CD14-positive monocyte (primary cell): ENCODE results near the gene SCPEP1. TPM values are rescaled to one million over a fixed set of nuclear protein-coding genes. Genes with fewer than 3 reads are reported as not detected.

Experiments
- DNase-seq, 3 donors: peaks; one replicate each; pipeline ENCODE4 v3.0.0-alpha.2; 2011 to 2022
- H2AFZ ChIP-seq: 2 replicates; pipeline ENCODE4 v1.6.0; 2012; ENCODE audit warnings: mild to moderate bottlenecking, low read depth, low read length, inconsistent platforms; ENCODE audit not compliant: insufficient read depth, poor library complexity, severe bottlenecking
- H3K27ac ChIP-seq, 2 donors: 1 replicate in 1 of 2; 2 replicates in 1 of 2; pipeline ENCODE4 v1.5.1; 2012 to 2013; ENCODE audit warnings: low read length in 2 of 2, control low read depth in 1 of 2, inconsistent platforms in 1 of 2, low read depth in 1 of 2, mild to moderate bottlenecking in 1 of 2
- H3K27me3 ChIP-seq, 2 donors: one replicate each; pipeline versions ENCODE4 v1.6.0 to v1.6.1; 2011 to 2013; ENCODE audit warnings: low read length in 2 of 2; ENCODE audit not compliant: control insufficient read depth in 2 of 2, insufficient read depth in 2 of 2
- H3K36me3 ChIP-seq, 2 donors: replicated peaks in 1 of 2; 1 replicate in 1 of 2; 2 replicates in 1 of 2; pipeline versions ENCODE4 v1.5.1 to v1.6.1; 2012 to 2013; ENCODE audit warnings: low read length in 2 of 2, control low read depth in 1 of 2, inconsistent platforms in 1 of 2, mild to moderate bottlenecking in 1 of 2; ENCODE audit not compliant: insufficient read depth in 2 of 2, control insufficient read depth in 1 of 2
- H3K4me1 ChIP-seq, 2 donors: 1 replicate in 1 of 2; 2 replicates in 1 of 2; pipeline versions ENCODE4 v1.5.1 to v1.6.1; 2012 to 2013; ENCODE audit warnings: low read length in 2 of 2, control low read depth in 1 of 2, inconsistent platforms in 1 of 2, mild to moderate bottlenecking in 1 of 2, moderate library complexity in 1 of 2; ENCODE audit not compliant: insufficient read depth in 2 of 2, control insufficient read depth in 1 of 2
- H3K4me2 ChIP-seq: replicated peaks from 2 replicates; pipeline ENCODE3; 2012; ENCODE audit warnings: low read length, moderate library complexity, mild to moderate bottlenecking; ENCODE audit not compliant: poor library complexity, severe bottlenecking; ENCODE audit errors: extremely low read depth
- H3K4me3 ChIP-seq, 3 experiments: fragments of 200-600 bp in 1 of 3; sonication (generic) in 1 of 3; replicated peaks in 1 of 3; 1 replicate in 2 of 3; 2 replicates in 1 of 3; pipeline ENCODE4 v1.5.1; 2011 to 2013; ENCODE audit warnings: low read length in 3 of 3, mild to moderate bottlenecking in 3 of 3, control low read depth in 2 of 3, low read depth in 2 of 3, inconsistent platforms in 1 of 3, moderate library complexity in 1 of 3
- H3K79me2 ChIP-seq: 2 replicates; pipeline ENCODE4 v1.6.0; 2012; ENCODE audit warnings: mild to moderate bottlenecking, control low read depth, inconsistent platforms, low read length, moderate library complexity; ENCODE audit not compliant: insufficient read depth
- H3K9ac ChIP-seq: 2 replicates; pipeline ENCODE4 v1.6.0; 2017; ENCODE audit warnings: low read length, mild to moderate bottlenecking; ENCODE audit not compliant: insufficient read depth, poor library complexity, severe bottlenecking
- H3K9me3 ChIP-seq, 2 donors: replicated peaks in 1 of 2; 1 replicate in 1 of 2; 2 replicates in 1 of 2; pipeline versions ENCODE4 v1.5.1 to v1.6.1; 2012 to 2013; ENCODE audit warnings: low read length in 2 of 2, control low read depth in 1 of 2; ENCODE audit not compliant: control insufficient read depth in 1 of 2, insufficient read depth in 1 of 2
- H4K20me1 ChIP-seq: 2 replicates; pipeline ENCODE4 v1.6.0; 2012; ENCODE audit warnings: mild to moderate bottlenecking, low read length, control low read depth, moderate library complexity; ENCODE audit not compliant: insufficient read depth
- H3K27ac Mint-ChIP-seq, 7 donors: one replicate each; pipeline ENCODE4 v1.8.0; 2020; ENCODE audit warnings: mild to moderate bottlenecking in 7 of 7, mixed read lengths in 7 of 7, moderate library complexity in 6 of 7, inconsistent platforms in 2 of 7
- H3K27me3 Mint-ChIP-seq, 3 donors: one replicate each; pipeline ENCODE4 v1.8.0; 2021 to 2022; ENCODE audit warnings: low read depth in 3 of 3, mild to moderate bottlenecking in 3 of 3, mixed read lengths in 3 of 3, moderate library complexity in 3 of 3, inconsistent platforms in 1 of 3
- H3K36me3 Mint-ChIP-seq, 2 donors: one replicate each; pipeline ENCODE4 v1.8.0; 2020; ENCODE audit warnings: mixed read lengths in 2 of 2, inconsistent platforms in 1 of 2, mild to moderate bottlenecking in 1 of 2
- H3K4me1 Mint-ChIP-seq: one replicate; pipeline ENCODE4 v1.8.0; 2020; ENCODE audit warnings: mild to moderate bottlenecking, mixed read lengths
- H3K4me3 Mint-ChIP-seq, 2 donors: one replicate each; pipeline ENCODE4 v1.8.0; 2020; ENCODE audit warnings: mild to moderate bottlenecking in 2 of 2, mixed read lengths in 2 of 2, moderate library complexity in 1 of 2
- H3K9me3 Mint-ChIP-seq, 7 donors: one replicate each; pipeline ENCODE4 v1.8.0; 2020 to 2022; ENCODE audit warnings: mixed read lengths in 7 of 7, mild to moderate bottlenecking in 6 of 7, moderate library complexity in 6 of 7, inconsistent platforms in 2 of 7
- whole genome bisulfite sequencing: methylation state at CpG from one replicate; pipeline ENCODE4 v1.1.5; 2013; ENCODE audit warnings: missing lambda C conversion rate; ENCODE audit not compliant: insufficient coverage; 5-methylcytosine and 5-hydroxymethylcytosine counted together
- intact Hi-C, 2 donors: fragments of 100-400 bp; cut with micrococcal nuclease; formaldehyde crosslinking; loops; one replicate each; pipeline versions ENCODE4 v1.15.0 to v1.15.1; 2023
- polyA plus RNA-seq, 3 donors: library from polyadenylated mRNA; depleted of rRNA in 1 of 3; unstranded in 2 of 3; stranded (reverse) in 1 of 3; fragments of 300-500 nt in 2 of 3; fragments of >200 nt in 1 of 3; fragmentation: Illumina TruSeq in 2 of 3; gene quantifications; 1 replicate in 2 of 3; 2 replicates in 1 of 3; pipeline ENCODE4 v1.2.3, GENCODE V29; 2012 to 2021
- TF ChIP-seq, protein P1 (sequence below): fragments of 200-600 bp; IDR thresholded peaks from one replicate; pipeline ENCODE4 v1.8.0; 2022; ENCODE audit warnings: antibody characterized with exemption, mild to moderate bottlenecking

The SCPEP1 gene
- polyA plus RNA-seq, 3 donors = 373 to 451 (median 426) TPM

DNA sequence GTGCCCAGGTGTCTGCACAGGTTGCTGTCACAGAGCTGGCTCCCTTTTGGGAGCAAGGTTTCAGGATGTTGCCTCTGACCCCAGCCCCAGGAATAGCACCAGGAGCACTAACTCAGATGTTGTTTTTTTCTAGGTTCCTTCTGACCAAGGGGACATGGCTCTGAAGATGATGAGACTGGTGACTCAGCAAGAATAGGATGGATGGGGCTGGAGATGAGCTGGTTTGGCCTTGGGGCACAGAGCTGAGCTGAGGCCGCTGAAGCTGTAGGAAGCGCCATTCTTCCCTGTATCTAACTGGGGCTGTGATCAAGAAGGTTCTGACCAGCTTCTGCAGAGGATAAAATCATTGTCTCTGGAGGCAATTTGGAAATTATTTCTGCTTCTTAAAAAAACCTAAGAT, 28.1 kb downstream of the SCPEP1 start:
- peaks cover 59 to 64% of the 10 kb centered on the region in 2 donors for H3K36me3 ChIP-seq
- 20% methylated on average over 1 of the region's 2 CpGs for WGBS
- intact Hi-C loops = loop anchor here in 1 of 2 donors (10.0 kb wide), 1 partner anchor 79 kb away; the partner anchor contains the start of gene AKAP1
- peaks cover 34% of the 10 kb centered on the region for H4K20me1 ChIP-seq
- no peak overlapping the region for H3K4me3 ChIP-seq
- no peak overlapping the region for H3K4me2 ChIP-seq
- H3K27me3 ChIP-seq = no peaks in the 10 kb centered on the region
- no peak overlapping the region for H2AFZ ChIP-seq
- peaks cover 58 to 64% of the 10 kb centered on the region in 2 donors for H3K36me3 Mint-ChIP-seq
- H3K4me1 ChIP-seq = peaks cover 26 to 33% of the 10 kb centered on the region in 2 donors
- H3K27me3 Mint-ChIP-seq = peaks cover 0 to 4% (median 3%) of the 10 kb centered on the region in 3 donors
- H3K9ac ChIP-seq = no peak overlapping the region
- no peaks in the 10 kb centered on the region for H3K9me3 ChIP-seq
- no peaks in the 10 kb centered on the region for H3K79me2 ChIP-seq
- no peak overlapping the region for H3K4me3 Mint-ChIP-seq
- no peak for DNase-seq
- TF ChIP-seq, protein P1, sequence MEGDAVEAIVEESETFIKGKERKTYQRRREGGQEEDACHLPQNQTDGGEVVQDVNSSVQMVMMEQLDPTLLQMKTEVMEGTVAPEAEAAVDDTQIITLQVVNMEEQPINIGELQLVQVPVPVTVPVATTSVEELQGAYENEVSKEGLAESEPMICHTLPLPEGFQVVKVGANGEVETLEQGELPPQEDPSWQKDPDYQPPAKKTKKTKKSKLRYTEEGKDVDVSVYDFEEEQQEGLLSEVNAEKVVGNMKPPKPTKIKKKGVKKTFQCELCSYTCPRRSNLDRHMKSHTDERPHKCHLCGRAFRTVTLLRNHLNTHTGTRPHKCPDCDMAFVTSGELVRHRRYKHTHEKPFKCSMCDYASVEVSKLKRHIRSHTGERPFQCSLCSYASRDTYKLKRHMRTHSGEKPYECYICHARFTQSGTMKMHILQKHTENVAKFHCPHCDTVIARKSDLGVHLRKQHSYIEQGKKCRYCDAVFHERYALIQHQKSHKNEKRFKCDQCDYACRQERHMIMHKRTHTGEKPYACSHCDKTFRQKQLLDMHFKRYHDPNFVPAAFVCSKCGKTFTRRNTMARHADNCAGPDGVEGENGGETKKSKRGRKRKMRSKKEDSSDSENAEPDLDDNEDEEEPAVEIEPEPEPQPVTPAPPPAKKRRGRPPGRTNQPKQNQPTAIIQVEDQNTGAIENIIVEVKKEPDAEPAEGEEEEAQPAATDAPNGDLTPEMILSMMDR = no peak
- H3K27ac Mint-ChIP-seq = peak overlapping the region in 6 of 7 donors; percentile 13 to 50 (median 31)
- peak overlapping the region in 1 of 2 donors; percentile 38 for H3K27ac ChIP-seq
- peaks cover 38% of the 10 kb centered on the region for H3K4me1 Mint-ChIP-seq
- H3K9me3 Mint-ChIP-seq = no peaks in the 10 kb centered on the region

DNA sequence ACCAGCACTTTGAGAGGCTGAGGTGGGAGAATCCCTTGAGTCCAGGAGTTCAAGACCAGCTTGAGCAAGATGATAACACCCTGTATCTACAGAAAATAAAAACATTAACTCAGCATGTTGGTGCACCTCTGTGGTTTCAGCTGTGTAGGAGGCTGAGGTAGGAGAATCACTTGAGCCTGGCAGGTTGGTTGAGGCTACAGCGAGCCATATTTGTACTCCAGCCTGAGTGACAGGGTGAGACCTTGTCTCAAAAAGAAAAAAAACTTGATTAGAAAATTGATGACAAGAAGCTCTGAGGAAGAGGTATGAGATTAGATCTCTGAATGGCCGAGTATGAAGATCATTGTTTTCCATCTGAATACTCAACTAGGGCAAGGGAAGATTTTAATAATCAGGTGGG, 31.0 kb downstream of the SCPEP1 start:
- Mint-ChIP-seq H3K4me3 (no peak overlapping the region), H3K27me3 (peaks cover 0 to 7% (median 5%) of the 10 kb centered on the region in 3 donors), H3K27ac (no peak overlapping the region), H3K4me1 (peaks cover 26% of the 10 kb centered on the region), H3K36me3 (peaks cover 31 to 35% of the 10 kb centered on the region in 2 donors), H3K9me3 (no peaks in the 10 kb centered on the region)
- H3K4me2 ChIP-seq = no peak overlapping the region
- WGBS = 89% methylated on average over 1 of the region's 2 CpGs
- H3K4me3 ChIP-seq = no peak overlapping the region
- DNase-seq = no peak
- intact Hi-C loops = loop anchor here in 1 of 2 donors (10.0 kb wide), 1 partner anchor 76 kb away; the partner anchor contains the start of gene AKAP1
- no peaks in the 10 kb centered on the region for H3K9me3 ChIP-seq
- H3K79me2 ChIP-seq = no peaks in the 10 kb centered on the region
- H3K27me3 ChIP-seq = no peaks in the 10 kb centered on the region
- TF ChIP-seq, protein P1 = no peak
- H3K36me3 ChIP-seq = peaks cover 30 to 35% of the 10 kb centered on the region in 2 donors
- no peak overlapping the region for H3K9ac ChIP-seq
- peaks cover 24 to 27% of the 10 kb centered on the region in 2 donors for H3K4me1 ChIP-seq
- H3K27ac ChIP-seq = no peak overlapping the region
- H2AFZ ChIP-seq = no peak overlapping the region
- H4K20me1 ChIP-seq = peaks cover 21% of the 10 kb centered on the region
